ENCODE measurements around the gene CNTNAP3B.
"Not testable (repeated sequence)": the region's sequence is repeated elsewhere in the genome, so short reads cannot be mapped to it uniquely, and the experiment has no call there.

The CNTNAP3B gene

GRCh38 chr9:41974906-41975305 is 154.3 kb downstream of the CNTNAP3B start:
- not testable (repeated sequence) for DNase-seq

- not testable (repeated sequence) for DNase-seq
These were observed 176.2 kb downstream of the CNTNAP3B start for GRCh38 chr9:41953007-41953406.

GRCh38 chr9:41941738-41942137 is 187.5 kb downstream of the CNTNAP3B start:
- DNase-seq, result not testable (repeated sequence)

- DNase-seq, result not testable (repeated sequence)
These were observed 191.1 kb downstream of the CNTNAP3B start for GRCh38 chr9:41938143-41938542.

- DNase-seq, result not testable (repeated sequence)
These were observed 193.5 kb downstream of the CNTNAP3B start for GRCh38 chr9:41935727-41936126.

- not testable (repeated sequence) for DNase-seq
These were observed 200.1 kb downstream of the CNTNAP3B start for GRCh38 chr9:41929172-41929571.

GRCh38 chr9:41917374-41917773 is 211.9 kb downstream of the CNTNAP3B start:
- not testable (repeated sequence) for DNase-seq

- DNase-seq, result not testable (repeated sequence)
These were observed 223.7 kb downstream of the CNTNAP3B start for GRCh38 chr9:41905488-41905887.

- DNase-seq, result not testable (repeated sequence)
These were observed 226.5 kb downstream of the CNTNAP3B start for GRCh38 chr9:41902762-41903161.

- DNase-seq, result not testable (repeated sequence)
These were observed 230.4 kb downstream of the CNTNAP3B start for GRCh38 chr9:41898720-41899343.

- DNase-seq, result not testable (repeated sequence)
These were observed 254.7 kb downstream of the CNTNAP3B start for GRCh38 chr9:41874557-41874956.

GRCh38 chr9:41855422-41855821 is 273.8 kb downstream of the CNTNAP3B start:
- not testable (repeated sequence) for DNase-seq

- DNase-seq, result not testable (repeated sequence)
These were observed 277.1 kb downstream of the CNTNAP3B start for GRCh38 chr9:41851848-41852740.

- not testable (repeated sequence) for DNase-seq
These were observed 281.4 kb downstream of the CNTNAP3B start for GRCh38 chr9:41847829-41848228.
